IPS-NIHi7 (cell line): ENCODE measurements around the gene POLR3E.

Source experiments
- DNase-seq: peaks from one replicate; pipeline ENCODE4 v3.0.0; 2012; ENCODE audit warnings: mixed read lengths; ENCODE audit errors: extremely low spot score

Gene POLR3E

DNA sequence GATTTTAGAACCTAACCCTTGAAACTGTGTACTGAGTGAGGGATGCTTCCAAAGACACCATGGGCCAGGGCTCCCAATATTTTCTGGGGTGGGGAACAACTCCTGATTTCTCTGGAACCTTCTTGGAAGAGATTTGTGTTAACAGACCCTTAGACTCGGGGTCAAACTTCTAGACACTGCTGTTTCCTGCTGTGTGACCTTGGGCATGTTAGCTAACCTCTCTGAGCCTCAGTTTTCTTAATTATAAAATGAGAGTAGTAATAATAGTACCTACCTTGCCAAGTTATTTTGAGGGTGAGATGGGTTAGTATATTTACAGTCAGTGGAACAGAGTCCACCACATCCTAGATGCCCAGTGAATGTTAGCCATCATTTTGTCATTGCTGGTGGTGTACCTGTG is 18.8 kb downstream of the POLR3E start:
- no peak for DNase-seq

DNA sequence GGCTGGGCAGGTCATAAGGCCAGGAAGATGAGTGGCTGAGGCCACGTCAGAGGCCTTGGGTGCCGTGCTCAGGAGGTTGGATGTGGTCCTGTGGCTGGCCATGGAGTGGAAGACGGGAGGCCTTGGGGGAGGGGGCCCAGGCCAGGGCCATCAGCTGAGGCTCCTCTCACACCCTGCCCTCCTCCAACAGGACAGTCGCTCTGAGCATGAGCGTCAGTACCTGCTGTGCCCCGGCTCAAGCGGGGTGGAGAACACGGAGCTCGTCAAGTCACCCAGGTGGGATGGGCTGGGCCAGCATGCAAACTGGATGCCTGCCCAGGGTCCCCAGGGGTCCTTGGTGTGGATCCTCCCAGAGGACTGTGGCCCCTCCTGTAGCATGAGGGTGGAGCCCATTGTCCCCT is 19.2 kb downstream of the POLR3E start:
- no peak for DNase-seq

DNA sequence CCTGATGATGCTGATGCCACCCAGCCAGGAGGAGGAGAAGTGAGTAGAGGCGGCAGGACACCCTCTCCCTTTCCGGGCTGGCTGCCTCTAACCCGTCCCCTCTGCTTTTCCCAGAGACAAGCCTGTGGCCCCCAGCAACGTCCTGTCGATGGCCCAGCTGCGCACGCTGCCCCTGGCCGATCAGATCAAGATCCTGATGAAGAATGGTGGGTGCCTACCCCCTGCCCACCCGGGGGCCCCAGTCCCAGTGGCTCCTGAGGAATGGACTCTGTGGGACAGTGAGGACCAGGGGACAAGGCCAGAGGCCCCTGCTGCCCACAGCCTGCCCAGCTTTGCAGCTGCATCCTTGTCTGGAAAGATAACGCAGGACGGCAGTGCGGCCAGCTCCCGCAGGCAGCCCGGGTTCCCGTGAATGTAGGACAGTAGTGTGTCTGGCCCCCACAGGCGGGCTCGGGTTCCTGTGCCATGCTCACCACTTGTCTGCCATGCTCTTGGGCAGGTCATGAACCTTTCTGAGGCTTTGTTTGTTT is 19.9 kb downstream of the POLR3E start:
- no peak for DNase-seq

DNA sequence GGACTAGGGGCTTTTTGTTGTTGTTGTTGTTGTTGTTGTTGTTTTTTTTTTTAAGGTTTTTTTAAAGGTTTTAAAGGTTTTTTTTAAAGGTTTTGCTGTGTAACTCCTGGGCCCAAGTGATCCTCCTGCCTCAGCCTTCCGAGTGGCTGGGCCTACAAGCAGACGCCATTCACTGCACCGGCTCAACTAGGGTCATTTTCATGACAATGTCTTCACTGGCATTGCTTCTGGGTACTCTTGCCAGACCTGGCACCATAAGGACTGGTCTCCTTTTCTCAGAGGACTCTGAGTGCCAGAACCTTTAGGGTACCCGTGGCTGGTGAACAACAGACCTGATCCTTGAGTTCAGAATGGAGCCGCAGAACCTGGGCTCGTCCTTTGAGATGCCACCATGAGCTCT is 20.4 kb downstream of the POLR3E start:
- no peak for DNase-seq

DNA sequence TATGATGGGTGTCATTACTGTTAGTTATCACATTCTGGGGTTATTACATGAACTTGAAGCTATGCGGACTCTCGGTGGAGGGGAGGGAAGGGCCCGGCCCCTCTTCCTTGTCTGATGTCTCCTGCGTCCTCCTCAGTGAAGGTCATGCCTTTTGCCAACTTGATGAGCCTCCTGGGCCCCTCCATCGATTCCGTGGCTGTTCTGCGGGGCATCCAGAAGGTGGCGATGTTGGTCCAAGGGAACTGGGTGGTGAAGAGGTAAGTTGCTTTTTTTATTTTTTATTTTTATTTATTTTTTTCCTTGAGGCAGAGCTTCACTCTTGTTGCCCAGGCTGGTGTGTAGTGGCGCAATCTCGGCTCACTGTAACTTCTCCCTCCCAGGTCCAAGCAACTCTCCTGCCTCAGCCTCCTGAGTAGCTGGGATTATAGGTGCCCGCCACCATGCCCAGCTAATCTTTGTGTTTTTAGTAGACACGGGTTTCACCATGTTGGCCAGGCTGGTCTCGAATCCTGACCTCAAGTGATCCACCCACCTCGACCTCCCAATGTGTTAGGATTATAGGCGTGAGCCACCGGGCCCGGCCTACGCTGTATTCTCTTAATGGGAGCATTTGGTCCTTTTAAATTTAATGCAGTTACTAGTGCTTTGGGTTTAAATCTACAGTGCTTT is 21.6 kb downstream of the POLR3E start:
- DNase-seq, result peak; percentile 77

DNA sequence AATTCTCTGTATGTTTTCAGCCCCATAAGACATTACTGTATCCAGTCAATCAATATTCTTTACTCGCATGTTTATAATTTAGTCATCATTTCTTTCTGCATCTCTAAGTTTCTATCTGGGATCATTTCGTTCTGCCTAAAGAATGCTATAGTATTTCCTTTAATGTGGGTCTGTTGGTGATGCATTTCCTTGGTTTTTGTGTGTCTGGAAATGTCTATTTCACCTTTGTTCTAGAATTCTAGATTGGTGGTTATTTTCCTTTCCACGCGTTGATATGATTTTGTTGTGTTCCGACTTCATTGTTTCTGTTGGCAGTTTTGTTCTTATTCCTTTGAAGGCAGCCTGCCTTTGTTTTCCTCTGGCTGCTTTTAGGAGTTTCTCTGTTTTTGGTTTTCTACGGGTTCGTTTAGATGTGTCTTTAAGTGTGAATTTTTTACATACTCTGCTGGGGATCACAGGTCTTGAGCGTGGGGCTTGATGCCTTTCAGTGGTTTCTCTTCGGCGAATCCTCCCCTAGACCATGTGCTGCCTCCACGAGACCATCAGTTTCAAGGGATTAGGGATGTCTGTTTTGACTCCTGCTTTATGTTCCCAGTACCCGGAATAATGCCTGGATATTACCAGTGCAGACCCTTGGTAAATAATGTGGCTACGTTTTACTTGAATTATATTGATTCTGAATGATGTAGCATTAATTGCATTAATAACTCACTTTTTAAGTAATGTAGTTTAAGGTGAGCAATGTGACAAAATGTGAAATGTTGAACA is 23.5 kb downstream of the POLR3E start:
- peak; percentile 14 for DNase-seq

DNA sequence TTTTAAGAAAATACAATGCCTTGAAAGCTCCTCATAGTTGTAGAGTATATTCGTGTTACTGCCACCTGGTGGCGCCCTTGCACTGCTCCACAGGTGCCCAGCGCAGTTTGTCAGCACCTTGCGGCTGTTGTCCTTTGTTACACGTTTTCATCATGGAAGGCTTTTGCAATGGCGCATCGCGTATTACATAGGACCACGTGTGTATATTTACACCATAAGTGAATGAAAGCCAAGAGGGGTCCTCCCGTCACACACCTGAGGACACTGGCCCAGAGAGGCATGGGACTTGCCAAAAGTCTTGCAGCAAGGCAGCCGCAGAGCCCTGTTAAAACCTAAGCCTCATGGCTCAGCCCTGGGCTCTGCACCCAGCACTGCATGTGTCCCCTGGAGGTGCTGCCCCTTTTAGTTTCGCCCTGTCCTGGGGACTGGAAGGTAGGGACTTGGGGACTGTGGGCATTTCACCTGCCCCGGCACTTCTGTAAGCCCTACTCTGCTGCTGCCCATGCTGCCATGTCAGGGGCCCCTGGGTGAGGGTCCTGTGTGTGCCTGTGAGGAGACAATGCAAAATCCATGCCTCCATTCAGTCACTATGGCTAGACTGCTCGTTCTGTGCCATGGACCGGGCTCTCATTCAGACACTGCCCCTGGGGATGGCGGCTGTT is 24.3 kb downstream of the POLR3E start:
- peak; percentile 84 for DNase-seq

DNA sequence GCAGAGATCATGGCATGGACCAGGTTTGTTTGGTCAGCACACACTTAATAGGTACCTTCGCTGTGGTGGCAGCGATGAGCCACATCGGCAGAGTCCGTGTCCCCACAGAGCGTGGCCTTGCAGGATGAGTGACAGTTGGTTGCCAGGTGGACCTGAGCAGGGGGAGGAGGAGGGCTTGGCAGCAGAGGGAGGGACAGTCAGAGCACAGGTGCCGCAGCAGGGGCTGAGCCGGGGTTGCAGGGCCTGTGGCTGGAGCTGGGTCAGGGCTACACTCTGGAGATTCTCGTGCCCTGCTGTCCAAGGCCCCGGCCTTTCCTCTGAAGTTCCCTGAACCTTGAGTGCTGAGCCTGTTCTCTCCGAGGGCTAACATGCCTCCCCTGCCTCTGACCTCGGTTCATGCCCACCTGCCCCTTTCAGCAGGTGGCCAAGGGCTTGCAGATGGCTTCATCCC is 24.8 kb downstream of the POLR3E start:
- DNase-seq, result no peak

DNA sequence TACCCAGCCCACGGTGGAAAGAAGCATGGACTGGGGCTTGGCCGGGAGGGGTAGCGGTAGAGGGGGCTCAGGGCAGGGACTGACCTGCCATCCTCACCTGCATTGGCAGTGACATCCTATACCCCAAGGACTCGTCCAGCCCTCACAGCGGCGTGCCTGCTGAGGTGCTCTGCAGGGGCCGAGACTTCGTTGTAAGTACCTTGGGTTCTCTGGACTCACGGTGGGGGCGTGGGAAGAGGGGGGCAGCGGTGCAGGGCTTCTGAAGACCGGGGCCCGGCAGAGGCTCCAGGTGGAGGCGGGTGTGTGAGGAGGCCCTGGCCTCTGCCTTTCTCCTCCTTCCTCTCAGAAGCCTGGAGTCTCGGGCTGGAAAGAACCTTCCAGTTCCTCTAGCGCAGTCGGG is 25.5 kb downstream of the POLR3E start:
- DNase-seq, result no peak

DNA sequence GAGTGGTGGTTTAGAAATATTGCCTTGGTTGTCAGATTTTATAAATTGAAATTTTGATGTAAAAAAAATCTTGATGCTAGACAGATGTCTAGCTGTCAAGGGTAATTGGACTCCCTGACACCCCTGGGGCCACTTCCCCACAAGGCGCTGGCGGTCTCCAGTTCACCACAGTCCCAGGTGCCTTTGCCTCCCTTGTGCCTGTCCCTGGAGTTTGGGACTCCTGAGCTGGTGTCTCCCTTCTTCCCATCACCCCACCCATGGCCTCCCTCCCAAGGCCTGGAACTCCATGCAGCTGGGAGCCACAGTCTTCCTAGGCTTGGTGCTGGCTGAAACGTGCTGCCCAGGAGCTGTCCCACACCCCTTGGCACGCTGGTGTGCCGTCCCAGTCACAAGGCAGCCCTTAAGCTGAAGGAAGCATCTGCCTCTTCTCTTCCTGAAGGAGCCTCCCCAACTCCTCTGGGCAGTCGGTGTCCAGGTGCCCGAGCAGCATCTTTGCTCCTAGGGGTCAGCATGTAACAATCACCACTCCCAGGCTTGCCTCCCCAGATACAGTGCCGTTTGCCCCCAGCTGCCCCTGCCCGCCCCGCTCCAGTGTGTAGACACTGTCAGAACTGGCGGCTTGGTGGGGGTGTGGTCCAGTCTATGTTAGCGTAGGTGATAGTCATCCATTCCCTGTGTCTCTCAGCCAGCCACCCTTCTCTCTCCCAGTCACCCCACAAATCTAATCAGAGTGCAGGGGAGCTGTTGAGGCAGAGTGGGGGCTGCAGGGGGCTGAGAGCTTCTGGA is 26.2 kb downstream of the POLR3E start:
- DNase-seq, result no peak

DNA sequence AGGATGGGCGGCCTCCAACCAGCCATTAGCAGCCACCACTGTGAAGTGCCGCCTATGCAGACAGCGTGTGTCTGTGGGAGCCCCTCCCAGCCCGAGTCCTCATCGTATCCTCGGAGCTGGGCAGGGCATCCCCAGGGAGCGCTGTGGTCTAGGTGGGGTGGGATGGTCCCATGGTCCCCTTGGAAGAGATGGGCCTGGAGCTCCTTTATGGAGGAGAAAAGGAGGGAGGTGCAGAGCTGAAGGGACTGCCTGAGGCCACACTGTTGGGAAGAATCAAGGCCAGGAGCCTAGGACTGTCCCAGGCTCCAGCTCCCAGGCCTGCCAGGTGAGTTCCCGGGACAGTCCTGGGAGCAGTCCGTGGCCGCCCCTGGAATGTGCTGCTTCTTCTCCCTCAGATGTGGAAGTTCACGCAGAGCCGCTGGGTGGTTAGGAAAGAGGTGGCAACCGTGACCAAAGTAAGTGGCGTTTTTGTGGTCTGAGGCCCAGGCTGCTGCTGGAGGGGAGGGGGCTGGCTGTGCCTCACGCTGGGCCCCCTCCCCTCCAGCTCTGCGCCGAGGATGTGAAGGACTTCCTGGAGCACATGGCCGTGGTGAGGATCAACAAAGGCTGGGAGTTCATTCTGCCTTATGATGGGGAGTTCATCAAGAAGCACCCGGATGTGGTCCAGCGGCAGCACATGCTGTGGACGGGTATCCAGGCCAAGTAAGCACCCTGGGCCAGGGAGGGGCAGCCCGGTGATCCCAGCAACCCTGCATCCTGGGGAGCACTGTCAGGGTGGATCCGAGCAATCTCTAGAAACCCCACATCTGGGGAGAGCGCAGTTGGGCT is 27.0 kb downstream of the POLR3E start:
- no peak for DNase-seq

DNA sequence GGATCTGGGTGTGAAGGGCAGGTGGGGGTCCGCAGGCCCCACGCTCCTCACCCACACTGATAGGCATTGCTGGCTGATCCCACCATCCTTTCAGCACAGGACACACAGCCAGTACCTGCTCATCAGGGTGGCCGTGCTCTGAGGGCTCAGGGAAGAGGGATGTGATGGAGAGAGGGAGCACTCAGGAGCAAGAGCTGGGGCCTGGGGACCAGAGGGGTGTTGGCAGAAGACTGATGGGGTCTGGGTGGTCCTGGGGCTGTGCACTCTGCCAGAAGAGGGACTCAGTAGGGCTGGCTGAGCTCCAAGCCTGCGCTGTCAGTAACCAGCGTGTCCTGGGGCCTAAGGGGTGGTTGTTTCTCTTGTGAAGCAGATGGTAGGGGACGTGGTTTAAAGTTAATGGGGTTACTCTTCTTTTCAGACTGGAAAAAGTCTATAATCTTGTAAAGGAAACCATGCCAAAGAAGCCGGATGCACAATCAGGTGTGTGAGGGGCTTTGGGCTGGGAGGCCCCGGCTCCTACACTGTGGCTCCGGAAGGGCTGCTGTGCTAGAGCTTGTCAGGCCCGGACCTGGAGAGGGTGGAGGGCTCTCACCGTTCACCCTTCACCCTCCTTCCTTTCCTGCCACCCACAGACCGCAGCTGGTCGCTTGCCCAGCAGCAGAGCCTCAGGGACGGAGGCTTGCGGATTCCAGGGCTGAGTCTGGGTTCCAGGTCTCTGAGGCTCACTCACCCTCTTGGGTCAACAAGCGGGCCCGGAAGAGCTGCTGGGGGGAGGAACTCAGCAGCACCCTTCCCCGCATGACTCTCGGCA is 27.8 kb downstream of the POLR3E start:
- no peak for DNase-seq

DNA sequence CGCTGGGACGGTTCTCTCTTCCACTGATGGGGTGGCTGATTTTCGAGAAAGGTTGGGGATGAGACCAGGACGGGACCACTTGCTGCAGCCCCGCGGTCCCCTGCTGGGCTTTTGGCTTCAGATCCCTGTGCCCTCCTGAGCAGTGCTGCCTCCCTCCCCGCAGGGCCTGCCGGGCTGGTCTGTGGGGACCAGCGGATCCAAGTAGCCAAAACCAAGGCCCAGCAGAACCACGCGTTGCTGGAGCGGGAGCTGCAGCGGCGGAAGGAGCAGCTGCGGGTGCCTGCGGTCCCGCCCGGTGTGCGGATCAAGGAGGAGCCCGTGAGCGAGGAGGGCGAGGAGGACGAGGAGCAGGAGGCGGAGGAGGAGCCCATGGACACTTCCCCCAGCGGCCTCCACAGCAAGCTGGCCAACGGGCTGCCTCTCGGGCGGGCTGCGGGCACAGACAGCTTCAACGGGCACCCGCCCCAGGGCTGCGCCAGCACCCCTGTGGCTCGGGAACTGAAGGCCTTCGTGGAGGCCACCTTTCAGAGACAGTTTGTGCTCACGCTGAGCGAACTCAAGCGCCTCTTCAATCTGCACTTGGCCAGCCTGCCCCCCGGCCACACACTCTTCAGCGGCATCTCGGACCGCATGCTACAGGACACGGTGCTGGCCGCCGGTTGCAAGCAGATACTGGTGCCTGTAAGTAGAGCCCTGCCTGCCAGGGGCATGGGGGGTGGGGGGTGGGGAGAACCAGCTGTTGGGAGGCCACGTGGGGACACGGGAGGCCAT is 28.6 kb downstream of the POLR3E start:
- DNase-seq, result peak; percentile 7

DNA sequence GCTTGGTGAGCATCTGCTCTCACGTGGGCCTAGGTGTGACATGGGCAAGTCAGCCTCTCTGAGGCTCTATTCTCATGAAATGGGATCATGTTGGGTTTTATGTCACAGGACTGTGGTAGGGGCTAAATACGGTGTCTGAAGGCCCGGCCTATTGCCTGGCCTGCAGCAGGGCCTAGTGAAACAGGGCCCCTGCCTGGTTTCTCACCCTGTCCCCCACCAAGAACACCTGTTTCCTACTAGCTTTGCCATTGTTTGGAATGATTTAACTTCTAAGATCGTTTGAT is 29.1 kb downstream of the POLR3E start:
- DNase-seq, result no peak

DNA sequence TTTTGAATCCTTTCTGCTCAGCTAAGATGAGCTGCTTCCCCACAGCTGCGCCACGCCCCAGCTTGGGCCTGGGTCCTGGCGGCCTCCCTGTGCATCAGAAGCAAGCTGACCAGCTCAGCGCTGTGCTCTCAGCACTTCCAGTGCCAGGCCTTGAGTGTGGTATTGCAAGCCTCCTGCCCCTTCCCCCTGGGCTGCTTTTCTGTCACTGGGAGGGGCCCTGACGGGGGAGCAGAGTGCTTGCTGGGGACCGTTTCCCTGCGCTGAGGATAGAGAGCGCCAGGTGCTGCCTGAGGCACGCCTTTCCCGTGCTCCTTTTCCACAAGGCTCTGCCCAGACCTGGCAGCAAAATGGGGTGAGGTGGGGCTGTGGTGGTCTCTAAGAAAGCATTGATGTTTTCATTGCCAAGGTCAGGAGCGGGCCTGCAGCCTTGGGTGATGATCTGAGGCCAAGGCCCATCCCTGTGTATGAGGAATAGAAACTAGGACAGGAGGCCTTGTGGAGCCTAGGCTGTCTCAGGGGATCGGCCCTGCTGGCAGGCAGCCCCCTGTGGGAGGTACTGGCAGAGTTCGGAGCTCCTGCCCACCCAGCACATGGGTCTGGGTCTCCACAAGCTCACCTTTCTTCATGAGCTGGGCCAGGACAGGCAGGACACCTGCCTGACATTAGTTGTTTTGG is 29.7 kb downstream of the POLR3E start:
- no peak for DNase-seq

DNA sequence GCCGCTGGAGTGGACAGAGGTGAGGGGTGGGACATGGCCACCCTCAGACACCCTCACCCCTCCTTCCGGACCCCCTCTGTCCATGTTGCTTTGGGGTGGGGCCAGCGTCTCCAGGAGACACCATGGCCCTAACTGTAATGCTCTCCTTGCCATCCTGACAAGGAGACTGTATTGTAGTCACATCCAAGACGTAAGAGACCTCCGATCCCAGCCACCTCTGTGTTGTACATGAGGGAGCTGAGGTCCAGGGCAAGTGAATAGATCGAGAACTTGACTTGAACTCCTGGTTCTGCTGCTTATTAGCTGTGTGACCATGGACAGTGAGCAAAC is 30.2 kb downstream of the POLR3E start:
- no peak for DNase-seq

DNA sequence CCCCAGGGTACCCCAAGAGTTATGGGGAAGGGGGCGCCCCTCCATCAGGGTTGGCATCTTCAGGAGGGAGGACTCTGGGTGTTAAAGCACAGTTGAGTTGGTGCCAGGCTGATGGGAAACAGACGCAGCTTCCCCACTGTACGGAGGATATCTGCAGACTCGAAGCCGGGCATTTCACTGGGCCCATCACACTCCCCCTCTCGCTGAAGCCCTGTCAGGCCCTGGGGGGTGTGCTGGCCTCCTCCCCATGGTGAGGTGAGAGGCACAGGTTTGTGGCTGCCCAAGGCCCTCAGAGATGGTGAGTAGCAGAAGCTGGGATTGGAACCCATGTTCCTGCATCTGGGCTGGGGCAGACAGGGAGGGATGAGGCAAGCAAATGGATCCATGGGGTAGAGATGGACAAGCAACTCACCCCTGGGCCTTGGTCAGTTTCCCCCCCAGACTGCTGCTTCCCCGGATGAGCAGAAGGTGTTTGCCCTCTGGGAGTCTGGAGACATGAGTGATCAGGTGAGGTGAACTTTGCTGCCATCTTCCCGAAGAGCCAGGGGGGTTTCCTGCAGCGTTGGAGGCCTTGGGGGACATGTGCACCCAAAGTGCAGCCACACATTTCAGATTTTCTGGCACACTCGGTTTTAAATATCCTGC is 31.0 kb downstream of the POLR3E start:
- no peak for DNase-seq

DNA sequence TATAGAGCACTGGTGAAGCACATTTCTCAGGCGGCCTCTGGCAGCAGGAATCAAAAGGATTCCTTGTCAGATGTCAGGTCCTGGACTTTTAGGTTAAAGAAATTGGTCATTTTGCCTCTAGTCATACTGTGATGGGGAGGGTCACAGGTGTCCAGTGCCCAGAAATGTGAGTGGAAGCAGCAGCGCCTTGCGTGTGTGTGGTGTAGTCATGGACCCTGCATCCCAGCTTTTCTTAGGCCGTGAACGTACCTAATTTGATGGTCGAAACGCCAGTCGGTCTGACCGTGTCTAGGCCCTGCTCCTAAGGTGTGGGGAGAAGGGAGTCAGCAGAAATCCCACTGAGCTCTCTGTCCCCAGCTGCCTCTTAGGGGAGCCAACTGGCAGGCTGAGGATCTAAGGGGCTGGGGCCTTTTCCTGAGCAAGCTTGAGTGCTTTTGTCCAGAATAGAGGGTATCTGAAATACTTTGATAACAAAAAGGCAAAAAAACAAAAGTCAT is 32.0 kb downstream of the POLR3E start:
- no peak for DNase-seq
